Pulmonary artery endothelial cell (primary cell): ENCODE measurements around the gene ITPR1. TPM values are rescaled to one million over a fixed set of nuclear protein-coding genes. Genes with fewer than 3 reads are reported as not detected.

Experiments used
- DNase-seq: peaks from one replicate; pipeline ENCODE4 v3.0.0-alpha.2; 2011; ENCODE audit warnings: low read depth, low spot score
- total RNA-seq: library from RNA; depleted of rRNA; stranded (reverse); fragments of >200 nt; gene quantifications from 2 replicates; pipeline ENCODE4 v1.2.3, GENCODE V29; 2014

ITPR1 gene
- total RNA-seq, 1 donor from 2014 or later: 15.2 TPM

- DNase-seq: no peak
These were observed 329.4 kb downstream of the ITPR1 start for GRCh38 chr3:4822568-4822967.

DNA sequence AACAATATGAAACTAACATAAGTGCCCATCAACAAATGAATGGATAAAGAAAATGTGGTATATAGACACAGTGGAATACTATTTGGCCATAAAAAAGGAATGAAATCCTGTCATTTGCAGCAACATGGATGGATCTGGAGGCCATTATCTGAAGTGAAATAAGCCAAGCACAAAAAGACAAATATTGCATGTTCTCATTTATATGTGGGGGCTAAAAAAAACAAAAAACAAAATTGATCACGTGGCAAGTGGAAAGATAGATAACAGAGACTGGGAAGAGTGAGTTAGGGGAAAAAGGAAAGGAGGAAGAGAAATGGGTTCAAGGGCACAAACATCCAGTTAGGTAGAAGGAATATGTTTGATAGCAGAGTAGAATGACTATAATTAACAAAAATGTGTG lies 330.2 kb downstream of the ITPR1 start:
- no peak for DNase-seq

GRCh38 chr3:4823986-4824925 lies 331.1 kb downstream of the ITPR1 start:
- no peak for DNase-seq

- no peak for DNase-seq
These were observed 331.8 kb downstream of the ITPR1 start for GRCh38 chr3:4824926-4825325.

DNA sequence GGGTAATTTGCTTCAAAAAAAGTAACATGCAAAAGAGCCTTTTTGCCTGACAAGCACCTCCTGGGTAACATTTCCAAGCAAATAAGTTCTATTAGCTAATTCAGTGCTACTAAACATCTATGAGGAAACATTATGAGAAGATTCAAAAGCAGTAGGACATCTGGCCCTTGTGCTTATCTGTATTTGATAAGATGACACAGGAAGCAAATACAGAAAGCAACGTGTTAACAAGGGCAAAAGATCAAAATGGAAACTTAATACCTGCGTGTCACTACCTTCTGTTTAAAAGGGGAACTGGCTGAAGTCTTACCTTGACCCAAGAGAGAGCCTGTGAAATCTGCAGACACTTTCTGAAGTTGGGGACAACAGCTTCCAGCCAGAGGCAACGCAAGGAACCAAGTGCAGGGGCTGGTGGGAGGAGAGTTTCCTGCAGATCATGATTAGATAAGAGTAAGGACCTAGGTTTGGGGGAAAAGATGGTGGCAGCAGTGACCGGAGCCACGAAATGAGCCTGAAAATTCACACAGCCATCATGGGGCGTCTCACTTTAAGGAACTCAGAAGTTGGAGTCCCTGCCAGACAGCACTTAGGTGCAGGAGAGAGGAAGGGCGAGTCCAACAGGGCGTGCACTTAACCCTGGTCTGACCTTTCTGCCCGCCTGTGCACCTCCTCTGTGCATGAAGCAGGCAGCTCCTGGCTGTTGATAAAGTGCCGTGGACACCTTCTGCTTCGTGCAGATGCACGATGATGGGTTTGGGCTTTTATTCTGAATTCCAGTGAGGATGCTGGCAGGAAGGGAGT lies 332.5 kb downstream of the ITPR1 start:
- DNase-seq: no peak

- DNase-seq: no peak
These were observed 333.3 kb downstream of the ITPR1 start for GRCh38 chr3:4826237-4827100.

GRCh38 chr3:4827767-4828166 lies 334.6 kb downstream of the ITPR1 start:
- no peak for DNase-seq

DNA sequence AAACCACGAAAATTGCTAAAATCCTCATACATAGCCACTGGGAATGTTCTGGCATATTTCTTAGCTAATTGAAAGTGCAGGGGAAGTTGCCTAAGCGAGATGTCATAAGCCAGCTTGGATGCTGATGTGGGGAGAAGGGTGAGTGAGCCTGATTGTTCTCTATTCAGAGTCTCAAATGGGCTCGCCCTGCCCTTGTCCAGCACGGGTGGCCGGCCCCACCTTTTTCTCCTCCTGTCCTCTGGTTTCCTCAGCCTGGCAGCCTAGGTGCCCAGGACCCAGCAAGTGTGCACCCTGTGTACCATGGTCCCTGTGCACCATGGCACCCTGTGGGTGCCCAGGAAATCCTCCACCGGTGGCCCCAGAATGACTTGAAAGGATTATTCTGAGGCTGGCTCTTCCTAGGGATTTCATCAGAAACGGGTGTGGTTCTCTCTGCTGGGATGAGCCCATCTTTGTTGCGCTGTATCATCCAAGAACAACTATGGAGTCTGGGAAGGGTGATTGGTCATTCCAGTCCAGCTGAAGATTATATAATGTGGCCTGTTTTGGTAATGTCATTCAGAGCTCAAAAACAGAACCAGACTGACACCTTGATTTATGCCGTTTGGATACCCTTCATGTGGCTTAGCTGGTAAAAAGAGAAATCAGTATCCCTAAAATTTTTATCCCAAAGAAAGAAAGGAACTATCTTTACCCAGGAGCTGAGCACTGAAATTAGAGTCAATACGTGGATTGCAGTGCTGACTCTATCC lies 335.3 kb downstream of the ITPR1 start:
- DNase-seq: no peak

DNA sequence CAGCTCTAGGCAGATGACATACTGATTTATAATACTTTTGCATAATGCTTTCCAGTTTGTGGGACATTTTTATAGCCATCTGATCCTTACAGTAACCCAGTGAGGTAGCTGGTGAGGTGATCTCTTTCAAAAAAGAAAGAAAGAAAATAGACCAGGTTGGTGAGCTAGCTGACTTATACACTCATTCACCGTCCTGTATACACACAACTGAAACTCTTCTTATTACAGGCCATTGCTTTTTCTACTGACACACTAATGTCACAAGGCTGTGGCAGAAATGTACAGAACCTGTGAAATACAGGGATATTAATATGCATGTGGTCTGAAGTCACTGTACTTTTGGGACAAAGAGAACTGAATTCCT lies 335.9 kb downstream of the ITPR1 start:
- no peak for DNase-seq

DNA sequence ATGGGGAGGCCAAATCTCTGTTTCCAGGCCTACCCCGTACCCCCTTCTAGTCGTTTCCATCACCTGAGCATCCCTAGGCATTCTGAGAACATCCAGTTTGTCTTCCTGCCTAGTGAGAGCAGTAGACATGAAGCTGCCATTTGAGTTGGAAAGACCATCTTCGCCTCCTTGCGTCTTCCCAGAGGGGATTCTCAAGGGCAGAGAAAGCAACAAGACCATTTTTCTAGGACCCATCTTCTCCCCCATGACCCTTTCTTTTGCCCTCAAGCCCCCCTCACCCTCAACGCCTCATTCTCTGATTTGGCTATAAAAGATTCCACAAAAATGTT lies 337.4 kb downstream of the ITPR1 start:
- no peak for DNase-seq

- no peak for DNase-seq
These were observed 338.4 kb downstream of the ITPR1 start for GRCh38 chr3:4831580-4831950.

GRCh38 chr3:4833471-4833870 lies 340.3 kb downstream of the ITPR1 start:
- DNase-seq: no peak

- no peak for DNase-seq
These were observed 341.3 kb downstream of the ITPR1 start for GRCh38 chr3:4834403-4834866.

DNA sequence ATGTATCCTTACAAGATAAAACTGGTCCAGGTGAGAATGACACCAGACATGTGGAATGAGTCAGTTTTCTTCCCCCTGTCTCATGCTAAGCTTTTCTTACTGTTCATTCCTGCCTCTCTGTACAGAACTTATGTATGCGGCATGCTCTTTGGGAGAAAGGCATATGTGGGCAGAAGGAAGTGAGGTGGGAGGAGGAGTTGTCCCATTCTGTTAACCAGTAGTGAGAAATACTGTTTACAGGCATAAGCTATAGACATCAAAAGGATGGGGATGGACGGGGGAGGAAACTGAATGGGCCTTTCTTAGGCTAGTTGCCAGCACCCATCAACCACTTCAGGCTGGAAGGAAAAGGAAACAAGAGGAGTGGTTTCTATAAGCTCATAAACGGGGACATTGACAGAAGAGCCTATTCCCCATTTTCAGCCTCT lies 342.5 kb downstream of the ITPR1 start:
- no peak for DNase-seq

GRCh38 chr3:4836516-4836915 lies 343.4 kb downstream of the ITPR1 start:
- no peak for DNase-seq

GRCh38 chr3:4837374-4837930 lies 344.3 kb downstream of the ITPR1 start:
- no peak for DNase-seq

DNA sequence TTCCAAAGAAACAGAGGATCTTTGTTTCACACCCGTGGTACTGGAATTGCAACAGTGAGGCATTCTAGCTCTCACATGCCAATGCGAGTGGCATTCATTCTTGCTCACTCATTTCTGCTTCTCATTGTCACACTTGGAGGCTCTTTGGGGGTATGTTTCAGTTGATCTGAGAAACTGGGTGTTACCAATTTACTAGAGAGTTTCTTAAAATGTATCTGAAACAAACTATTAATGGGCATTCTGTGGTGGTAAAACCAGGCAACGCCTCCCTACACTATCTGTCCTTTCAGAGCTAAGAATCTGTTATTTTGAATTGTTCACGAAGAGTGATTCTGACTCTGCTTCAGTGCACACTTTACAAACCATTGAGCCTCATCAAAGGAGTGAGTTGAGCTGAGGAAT lies 345.5 kb downstream of the ITPR1 start:
- DNase-seq: no peak

GRCh38 chr3:4839278-4839677 lies 346.1 kb downstream of the ITPR1 start:
- no peak for DNase-seq

DNA sequence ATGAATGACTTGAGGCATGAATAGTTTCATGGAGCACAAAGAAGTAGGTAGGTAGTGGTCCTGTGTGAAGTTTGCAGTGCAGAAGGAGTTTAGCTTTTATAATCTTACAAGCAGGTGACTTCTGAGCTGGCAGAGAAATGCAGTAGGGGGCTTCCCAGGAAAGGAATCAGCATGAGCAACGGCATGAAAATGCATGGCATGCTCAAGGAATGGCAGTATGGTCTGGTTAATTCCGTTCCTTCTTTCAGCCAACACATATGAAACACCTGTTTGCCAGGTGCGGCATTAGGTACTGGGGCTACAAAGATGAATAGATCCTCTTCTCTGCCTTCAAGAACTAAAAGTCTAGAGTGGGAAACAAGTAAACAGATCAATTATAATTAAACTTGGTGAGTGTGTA lies 348.1 kb downstream of the ITPR1 start:
- DNase-seq: no peak

DNA sequence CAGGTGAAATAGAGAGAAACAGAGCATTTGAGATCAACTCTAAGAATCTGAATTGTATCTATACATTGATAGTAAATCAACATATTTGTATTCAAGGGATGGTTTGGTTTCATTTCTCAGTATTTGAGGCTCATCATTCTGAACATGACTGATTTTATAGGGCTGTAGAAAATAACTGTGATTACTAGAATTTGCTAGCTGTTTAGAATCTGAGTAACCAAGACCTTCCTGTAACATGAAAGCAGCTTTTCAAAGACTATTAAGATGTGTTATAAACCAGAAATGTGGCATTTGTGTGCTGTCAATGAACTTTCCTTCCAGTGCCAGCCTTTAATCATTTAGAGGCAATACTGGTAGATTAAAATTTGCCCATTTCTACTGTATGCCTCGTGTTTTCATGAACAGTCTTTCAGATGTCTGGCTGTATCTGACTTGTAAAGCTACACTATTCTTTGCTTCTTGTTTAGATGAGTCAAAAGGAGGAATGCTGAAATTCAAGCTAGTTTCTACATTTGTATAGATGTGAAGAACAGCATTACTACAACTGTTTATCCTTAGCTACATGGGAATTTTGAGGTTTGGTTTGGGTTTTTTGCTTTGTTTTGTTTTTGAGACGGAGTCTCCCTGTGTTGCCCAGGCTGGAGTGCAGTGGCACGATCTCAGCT lies 348.8 kb downstream of the ITPR1 start:
- no peak for DNase-seq
